ENCODE results near the gene CRBN.

The CRBN gene

GRCh38 chr3:3109407-3110298 is 69.8 kb downstream of the CRBN start:
- DNase-seq = no peak

- no peak for DNase-seq
These were observed 71.6 kb downstream of the CRBN start for GRCh38 chr3:3107858-3108257.

GRCh38 chr3:3107181-3107580 is 72.3 kb downstream of the CRBN start:
- DNase-seq = no peak

GRCh38 chr3:3105815-3106214 is 73.7 kb downstream of the CRBN start:
- DNase-seq = no peak

- no peak for DNase-seq
These were observed 74.2 kb downstream of the CRBN start for GRCh38 chr3:3105246-3105645.

- DNase-seq = no peak
These were observed 76.7 kb downstream of the CRBN start for GRCh38 chr3:3102751-3103150.

GRCh38 chr3:3101660-3102458 is 77.6 kb downstream of the CRBN start:
- DNase-seq = no peak
